Coronary artery (tissue), 2 donors: Measurements from ENCODE around the gene MEGF11.
"Not testable (repeated sequence)": the region's sequence is repeated elsewhere in the genome, so short reads cannot be mapped to it uniquely, and the experiment has no call there.

Experiments used
- DNase-seq: peaks from one replicate; pipeline ENCODE4 v3.0.0-alpha.2; 2017; ENCODE audit warnings: low spot score
- H3K27ac ChIP-seq, 2 donors: fragments of 200-600 bp; sonication (generic); one replicate each; pipeline ENCODE4 v1.5.1; 2016 to 2019
- H3K4me3 ChIP-seq: fragments of 200-600 bp; sonication (generic); 2 replicates; pipeline ENCODE4 v1.5.1; 2016; ENCODE audit warnings: mild to moderate bottlenecking, moderate library complexity
- TF ChIP-seq, protein P1 (sequence below): fragments of 200-600 bp; sonication (generic); IDR thresholded peaks from one replicate; pipeline ENCODE4 v1.5.1; 2019; ENCODE audit warnings: antibody characterized with exemption

MEGF11 gene

DNA sequence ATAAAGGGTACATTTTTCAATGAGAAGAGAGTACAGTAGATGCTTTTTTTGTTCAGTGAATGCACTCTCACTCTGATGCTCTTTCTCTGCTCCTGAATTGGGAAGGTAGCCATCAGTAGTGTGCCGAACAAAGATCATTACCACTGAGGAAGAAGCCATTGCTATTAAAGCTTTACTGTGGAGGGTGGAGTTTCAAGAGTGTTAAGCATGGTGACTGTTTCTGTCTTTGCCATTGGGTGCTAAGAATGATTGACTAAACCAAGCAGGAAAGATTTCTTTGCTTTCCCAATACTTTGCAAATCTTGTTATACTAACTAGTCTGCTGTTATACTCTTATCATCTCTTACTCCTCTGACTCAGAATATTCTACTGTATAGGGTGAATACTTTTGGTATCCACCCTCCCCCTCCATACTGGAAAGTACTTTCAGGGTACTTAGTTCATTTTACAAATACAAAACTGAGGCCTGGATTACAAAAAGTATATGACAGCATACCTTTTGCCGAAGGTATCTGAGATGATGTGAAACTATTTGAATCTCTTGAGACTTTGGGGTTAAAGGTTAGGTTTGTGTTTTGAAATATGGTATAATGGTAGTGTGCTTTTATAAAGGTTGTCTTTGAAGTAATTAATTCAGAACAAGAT lies 382.5 kb downstream of the MEGF11 start:
- TF ChIP-seq, protein P1, sequence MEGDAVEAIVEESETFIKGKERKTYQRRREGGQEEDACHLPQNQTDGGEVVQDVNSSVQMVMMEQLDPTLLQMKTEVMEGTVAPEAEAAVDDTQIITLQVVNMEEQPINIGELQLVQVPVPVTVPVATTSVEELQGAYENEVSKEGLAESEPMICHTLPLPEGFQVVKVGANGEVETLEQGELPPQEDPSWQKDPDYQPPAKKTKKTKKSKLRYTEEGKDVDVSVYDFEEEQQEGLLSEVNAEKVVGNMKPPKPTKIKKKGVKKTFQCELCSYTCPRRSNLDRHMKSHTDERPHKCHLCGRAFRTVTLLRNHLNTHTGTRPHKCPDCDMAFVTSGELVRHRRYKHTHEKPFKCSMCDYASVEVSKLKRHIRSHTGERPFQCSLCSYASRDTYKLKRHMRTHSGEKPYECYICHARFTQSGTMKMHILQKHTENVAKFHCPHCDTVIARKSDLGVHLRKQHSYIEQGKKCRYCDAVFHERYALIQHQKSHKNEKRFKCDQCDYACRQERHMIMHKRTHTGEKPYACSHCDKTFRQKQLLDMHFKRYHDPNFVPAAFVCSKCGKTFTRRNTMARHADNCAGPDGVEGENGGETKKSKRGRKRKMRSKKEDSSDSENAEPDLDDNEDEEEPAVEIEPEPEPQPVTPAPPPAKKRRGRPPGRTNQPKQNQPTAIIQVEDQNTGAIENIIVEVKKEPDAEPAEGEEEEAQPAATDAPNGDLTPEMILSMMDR = no peak
- no peak for DNase-seq
- H3K4me3 ChIP-seq = peak overlapping the region; percentile 86
- H3K27ac ChIP-seq = peak overlapping the region in 1 of 2 donors; percentile 33

- TF ChIP-seq, protein P1 = no peak
- Histone ChIP-seq H3K4me3 (peak overlapping the region; percentile 86), H3K27ac (peak overlapping the region; percentile 93 to 96)
- DNase-seq = peak; percentile 75
Measured at GRCh38 chr15:65869954-65870871, 383.3 kb downstream of the MEGF11 start.

GRCh38 chr15:65869126-65869953 lies 384.2 kb downstream of the MEGF11 start, which contains the start of gene RAB11A:
TSS of gene RAB11A (plus strand) at chr15:65869491. CDS start at chr15:65869586, 95 bp downstream.
- Histone ChIP-seq H3K27ac (peak within 1 kb of the TSS; percentile 93 to 96), H3K4me3 (peak within 1 kb of the TSS; percentile 86)
- DNase-seq = peak; percentile 97
- TF ChIP-seq, protein P1 = no peak

GRCh38 chr15:65868546-65869125 lies 384.9 kb downstream of the MEGF11 start:
- DNase-seq = no peak

GRCh38 chr15:65867933-65868332 lies 385.6 kb downstream of the MEGF11 start:
- DNase-seq, H3K27ac ChIP-seq, H3K4me3 ChIP-seq: not testable (repeated sequence)

More at GRCh38 chr15:65868546-65869125, 384.9 kb downstream of the MEGF11 start:
- peak overlapping the region; percentile 93 to 96 for H3K27ac ChIP-seq
- TF ChIP-seq, protein P1 = no peak
- peak overlapping the region; percentile 86 for H3K4me3 ChIP-seq

- no peak for DNase-seq
- H3K4me3 ChIP-seq = no peak overlapping the region
- no peak overlapping the region for H3K27ac ChIP-seq
- TF ChIP-seq, protein P1 = no peak
Measured at GRCh38 chr15:65867244-65867643, 386.3 kb downstream of the MEGF11 start.
